ENCODE results near the gene MAN1A1. TPM values are rescaled to one million over a fixed set of nuclear protein-coding genes. Genes with fewer than 3 reads are reported as not detected.

Gene MAN1A1
- total RNA-seq, 2 donors from 2014 or later: 17.9 to 27.9 TPM

DNA sequence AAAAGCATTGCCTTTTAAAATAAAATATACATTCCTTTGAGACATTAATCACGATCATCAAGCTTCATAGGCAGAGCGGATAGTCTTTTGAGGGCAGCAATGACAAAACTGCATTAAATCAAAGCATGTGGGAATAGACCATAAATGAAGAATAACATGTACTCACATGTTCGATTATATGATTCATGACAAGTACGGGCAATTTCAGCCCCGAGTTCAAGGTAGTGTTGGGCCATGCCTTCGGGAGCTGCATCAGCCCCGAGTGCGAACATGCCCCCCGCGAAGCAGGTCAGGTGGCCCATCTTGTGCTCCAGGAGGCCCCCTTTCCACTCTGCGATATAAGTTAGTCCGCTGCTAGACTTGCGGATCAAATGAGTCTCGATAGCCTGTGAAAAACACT lies 160.1 kb downstream of the MAN1A1 start:
- no peaks in the 10 kb centered on the region for H3K9me3 ChIP-seq
- 79% methylated on average over 14 of the region's 14 CpGs for WGBS
- DNase-seq (ENCODE audit: low spot score): no peak
- H3K27ac ChIP-seq: no peak overlapping the region
- TF ChIP-seq, protein P1, sequence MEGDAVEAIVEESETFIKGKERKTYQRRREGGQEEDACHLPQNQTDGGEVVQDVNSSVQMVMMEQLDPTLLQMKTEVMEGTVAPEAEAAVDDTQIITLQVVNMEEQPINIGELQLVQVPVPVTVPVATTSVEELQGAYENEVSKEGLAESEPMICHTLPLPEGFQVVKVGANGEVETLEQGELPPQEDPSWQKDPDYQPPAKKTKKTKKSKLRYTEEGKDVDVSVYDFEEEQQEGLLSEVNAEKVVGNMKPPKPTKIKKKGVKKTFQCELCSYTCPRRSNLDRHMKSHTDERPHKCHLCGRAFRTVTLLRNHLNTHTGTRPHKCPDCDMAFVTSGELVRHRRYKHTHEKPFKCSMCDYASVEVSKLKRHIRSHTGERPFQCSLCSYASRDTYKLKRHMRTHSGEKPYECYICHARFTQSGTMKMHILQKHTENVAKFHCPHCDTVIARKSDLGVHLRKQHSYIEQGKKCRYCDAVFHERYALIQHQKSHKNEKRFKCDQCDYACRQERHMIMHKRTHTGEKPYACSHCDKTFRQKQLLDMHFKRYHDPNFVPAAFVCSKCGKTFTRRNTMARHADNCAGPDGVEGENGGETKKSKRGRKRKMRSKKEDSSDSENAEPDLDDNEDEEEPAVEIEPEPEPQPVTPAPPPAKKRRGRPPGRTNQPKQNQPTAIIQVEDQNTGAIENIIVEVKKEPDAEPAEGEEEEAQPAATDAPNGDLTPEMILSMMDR (IDR thresholded peaks at IDR 0.05): no peak
- no peak for TF ChIP-seq POLR2AphosphoS5 (IDR thresholded peaks at IDR 0.05)
- no peak overlapping the region for H3K4me3 ChIP-seq
- intact Hi-C loops (cut with DNase I): no loop called here
- H3K4me1 ChIP-seq (replicated peaks): no peaks in the 10 kb centered on the region
- no peaks in the 10 kb centered on the region for H3K27me3 ChIP-seq (replicated peaks; ENCODE audit: insufficient read depth)
- H3K36me3 ChIP-seq: no peaks in the 10 kb centered on the region

DNA sequence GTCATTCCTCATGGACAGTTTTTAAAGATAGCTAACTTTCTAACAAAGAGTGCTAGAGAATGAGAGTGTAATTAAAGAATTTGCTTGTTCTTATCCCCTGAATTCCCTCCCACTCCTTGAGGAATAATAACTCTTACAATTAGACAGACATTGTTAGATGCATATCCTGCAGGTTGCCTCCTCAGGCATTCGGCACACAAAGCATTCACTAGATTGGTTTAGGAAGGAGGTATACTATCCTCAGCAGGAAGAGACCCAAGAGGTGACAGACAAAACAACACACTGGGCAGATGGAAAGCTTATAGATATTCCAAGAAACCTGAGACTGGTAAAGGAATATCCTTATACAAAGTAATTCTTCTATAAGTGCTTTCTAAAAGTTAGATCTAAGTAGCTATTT lies 162.0 kb downstream of the MAN1A1 start:
- no peak overlapping the region for H3K4me3 ChIP-seq
- no peaks in the 10 kb centered on the region for H3K4me1 ChIP-seq (replicated peaks)
- H3K27me3 ChIP-seq (replicated peaks; ENCODE audit: insufficient read depth): no peaks in the 10 kb centered on the region
- intact Hi-C loops (cut with DNase I): no loop called here
- DNase-seq (ENCODE audit: low spot score): no peak
- no peak for TF ChIP-seq POLR2AphosphoS5 (IDR thresholded peaks at IDR 0.05)
- TF ChIP-seq, protein P1 (IDR thresholded peaks at IDR 0.05): no peak
- TF ChIP-seq POLR2A (IDR thresholded peaks at IDR 0.05): no peak
- 52% methylated on average over 1 of the region's 1 CpG for WGBS
- no peak overlapping the region for H3K27ac ChIP-seq
- H3K9me3 ChIP-seq: no peaks in the 10 kb centered on the region
- no peaks in the 10 kb centered on the region for H3K36me3 ChIP-seq

DNA sequence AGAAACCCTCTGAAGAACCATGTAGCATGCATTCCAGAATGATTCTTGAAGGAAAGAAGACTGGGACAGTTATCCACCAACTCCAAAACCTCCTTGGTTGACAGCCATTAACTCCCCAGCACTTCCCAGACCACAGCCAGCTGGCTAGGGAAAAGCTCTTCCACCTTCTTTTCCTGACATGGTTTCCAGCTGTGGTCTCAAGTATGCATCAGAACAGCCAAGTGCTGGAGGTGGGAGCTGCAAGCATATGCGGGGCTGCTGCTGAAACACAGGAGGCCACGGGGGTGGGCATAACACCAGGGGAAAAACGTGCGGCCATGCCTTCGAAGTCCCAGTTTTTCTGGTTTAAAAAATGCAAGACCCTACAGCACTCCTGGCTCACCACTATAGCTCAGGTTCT lies 163.1 kb downstream of the MAN1A1 start:
- TF ChIP-seq POLR2A (IDR thresholded peaks at IDR 0.05): no peak
- TF ChIP-seq POLR2AphosphoS5 (IDR thresholded peaks at IDR 0.05): no peak
- TF ChIP-seq, protein P1 (IDR thresholded peaks at IDR 0.05): no peak
- WGBS: 99% methylated on average over 5 of the region's 5 CpGs
- Histone ChIP-seq H3K27ac (no peak overlapping the region), H3K4me1 (replicated peaks) (no peaks in the 10 kb centered on the region), H3K36me3 (no peaks in the 10 kb centered on the region), H3K9me3 (no peaks in the 10 kb centered on the region), H3K4me3 (no peak overlapping the region), H3K27me3 (replicated peaks; ENCODE audit: insufficient read depth) (no peaks in the 10 kb centered on the region)
- no peak for DNase-seq (ENCODE audit: low spot score)
- intact Hi-C loops (cut with DNase I): no loop called here

DNA sequence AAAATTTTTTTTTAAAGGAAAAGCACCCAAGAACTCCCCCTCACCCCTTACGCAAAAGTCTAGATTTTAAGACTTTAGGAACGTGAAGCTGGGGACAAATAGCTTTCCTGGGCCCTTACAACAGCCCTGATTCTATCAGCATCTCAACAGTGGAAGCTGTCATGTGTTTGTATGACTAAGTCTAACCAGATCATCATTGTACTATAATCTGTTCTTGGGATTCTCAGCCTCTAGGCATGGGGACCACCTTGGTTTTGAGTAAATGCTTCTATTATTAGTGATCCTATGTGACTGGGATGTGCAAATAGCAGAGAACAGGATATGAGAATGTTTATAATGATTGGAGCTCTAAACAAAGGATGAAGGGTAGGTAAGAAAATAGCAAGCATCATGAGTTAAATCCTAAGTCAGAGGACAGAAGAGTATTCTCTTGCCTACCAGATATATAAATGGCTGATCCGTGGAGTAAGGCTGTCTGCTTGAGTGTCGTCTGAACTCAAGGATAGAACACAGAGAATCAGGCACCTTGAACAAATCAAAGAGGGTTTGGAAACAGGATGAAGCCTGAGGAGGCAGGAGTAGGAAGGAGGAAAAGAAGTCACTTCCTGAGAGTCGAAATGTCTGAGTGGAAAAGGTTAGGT lies 165.4 kb downstream of the MAN1A1 start:
- Histone ChIP-seq H3K4me1 (replicated peaks) (no peaks in the 10 kb centered on the region), H3K9me3 (no peaks in the 10 kb centered on the region), H3K27me3 (replicated peaks; ENCODE audit: insufficient read depth) (no peaks in the 10 kb centered on the region), H3K4me3 (no peak overlapping the region), H3K36me3 (no peaks in the 10 kb centered on the region), H3K27ac (no peak overlapping the region)
- 95% methylated on average over 5 of the region's 5 CpGs for WGBS
- no peak for DNase-seq (ENCODE audit: low spot score)
- TF ChIP-seq POLR2A (IDR thresholded peaks at IDR 0.05) (no peak), POLR2AphosphoS5 (IDR thresholded peaks at IDR 0.05) (no peak)
- TF ChIP-seq, protein P1 (IDR thresholded peaks at IDR 0.05): no peak
- intact Hi-C loops (cut with DNase I): no loop called here

DNA sequence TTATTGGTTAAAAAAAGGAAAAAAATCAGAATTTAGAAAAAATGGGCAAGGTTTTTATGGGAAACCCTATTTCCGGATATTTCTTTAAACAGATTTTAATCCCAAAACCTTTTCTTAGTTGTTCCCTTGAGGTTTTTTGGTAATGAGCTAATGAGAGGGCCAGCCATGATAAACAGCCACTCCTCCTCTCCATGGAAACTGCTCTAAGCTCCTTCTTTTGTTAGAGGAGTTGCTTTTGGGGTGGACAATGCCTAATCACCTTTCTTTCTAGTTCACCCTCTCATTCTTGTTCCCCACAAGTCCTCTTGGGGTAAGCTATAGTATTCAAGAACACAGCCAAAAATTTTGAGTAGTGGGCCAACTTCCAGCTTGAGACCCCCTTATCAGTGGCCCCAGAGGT lies 166.1 kb downstream of the MAN1A1 start:
- intact Hi-C loops (cut with DNase I): no loop called here
- no peak overlapping the region for H3K4me3 ChIP-seq
- WGBS: 94% methylated on average over 1 of the region's 1 CpG
- DNase-seq (ENCODE audit: low spot score): no peak
- no peak overlapping the region for H3K27ac ChIP-seq
- no peaks in the 10 kb centered on the region for H3K9me3 ChIP-seq
- H3K27me3 ChIP-seq (replicated peaks; ENCODE audit: insufficient read depth): no peaks in the 10 kb centered on the region
- H3K36me3 ChIP-seq: no peaks in the 10 kb centered on the region
- H3K4me1 ChIP-seq (replicated peaks): no peaks in the 10 kb centered on the region
- TF ChIP-seq, protein P1 (IDR thresholded peaks at IDR 0.05): no peak
- TF ChIP-seq POLR2AphosphoS5 (IDR thresholded peaks at IDR 0.05): no peak
- TF ChIP-seq POLR2A (IDR thresholded peaks at IDR 0.05): no peak

Data from prostate gland (tissue), 2 donors.